WTC11 (cell line): Measurements from ENCODE around the gene XPO6. TPM values are rescaled to one million over a fixed set of nuclear protein-coding genes. Genes with fewer than 3 reads are reported as not detected.

Experiments
- ATAC-seq: fragments of 200-7000 bp; cut with Tn5 transposase; 2 replicates; pipeline ENCODE4 v1.10.0; 2021; ENCODE audit warnings: mild to moderate bottlenecking, moderate library complexity
- CTCF ChIA-PET: fragments of 300-600 bp; sonication (Branson Sonifier 250); formaldehyde crosslinking; loops from one replicate; lab custom pipeline; 2021; ENCODE audit warnings: antibody characterized with exemption; lab: Charles Lee
- POLR2A ChIA-PET: fragments of 350-600 bp; sonication (Branson Sonifier 250); formaldehyde crosslinking; loops from one replicate; lab custom pipeline; 2021; ENCODE audit warnings: antibody characterized with exemption; lab: Charles Lee
- DNase-seq: peaks from one replicate; pipeline ENCODE4 v3.0.0; 2021; ENCODE audit warnings: low spot score
- H3K27ac Mint-ChIP-seq: 2 replicates; pipeline ENCODE4 v1.8.0; 2021; ENCODE audit warnings: mixed read lengths
- H3K27me3 Mint-ChIP-seq: 2 replicates; pipeline ENCODE4 v1.8.0; 2021; ENCODE audit warnings: low read depth, mild to moderate bottlenecking, moderate library complexity, mixed read lengths
- H3K36me3 Mint-ChIP-seq: 2 replicates; pipeline ENCODE4 v1.8.0; 2021; ENCODE audit warnings: mixed read lengths
- H3K4me1 Mint-ChIP-seq: 2 replicates; pipeline ENCODE4 v1.8.0; 2022; ENCODE audit warnings: mixed read lengths
- H3K4me3 Mint-ChIP-seq: 2 replicates; pipeline ENCODE4 v1.8.0; 2021; ENCODE audit warnings: mild to moderate bottlenecking, moderate library complexity, mixed read lengths
- H3K9me3 Mint-ChIP-seq: 2 replicates; pipeline ENCODE4 v1.8.0; 2021; ENCODE audit warnings: mixed read lengths
- CBFB ChIP-seq: sonication (generic); formaldehyde crosslinking; IDR thresholded peaks from 2 replicates; pipeline ENCODE4 v1.8.1; 2022; ENCODE audit warnings: mild to moderate bottlenecking, low read depth, missing genetic modification reagents
- CREB1 ChIP-seq: sonication (generic); formaldehyde crosslinking; IDR thresholded peaks from 2 replicates; pipeline ENCODE4 v1.8.0; 2023; ENCODE audit warnings: mild to moderate bottlenecking, missing genetic modification reagents
- EMX1 ChIP-seq: fragments of 250-450 bp; sonication (Bioruptor Pico); IDR thresholded peaks from 2 replicates; pipeline ENCODE4 v1.8.0; 2021; ENCODE audit warnings: mild to moderate bottlenecking
- FOXK1 ChIP-seq: sonication (generic); formaldehyde crosslinking; IDR thresholded peaks from 2 replicates; pipeline ENCODE4 v1.8.0; 2022; ENCODE audit warnings: mild to moderate bottlenecking, moderate library complexity, missing genetic modification reagents
- FOXP1 ChIP-seq: sonication (generic); formaldehyde crosslinking; IDR thresholded peaks from 2 replicates; pipeline ENCODE4 v1.8.0; 2022; ENCODE audit warnings: missing genetic modification reagents, mild to moderate bottlenecking, moderate library complexity, borderline replicate concordance
- GRHL2 ChIP-seq: fragments of 250-450 bp; sonication (Bioruptor Pico); IDR thresholded peaks from 2 replicates; pipeline ENCODE4 v1.8.0; 2022; ENCODE audit warnings: mild to moderate bottlenecking, moderate library complexity; ENCODE audit not compliant: insufficient replicate concordance, severe bottlenecking
- JUN ChIP-seq: sonication (generic); formaldehyde crosslinking; IDR thresholded peaks from 2 replicates; pipeline ENCODE4 v1.8.0; 2023; ENCODE audit warnings: mild to moderate bottlenecking, missing genetic modification reagents
- MXD4 ChIP-seq: fragments of 250-450 bp; sonication (Bioruptor Pico); IDR thresholded peaks from 2 replicates; pipeline ENCODE4 v1.8.0; 2021; ENCODE audit warnings: mild to moderate bottlenecking, moderate library complexity, borderline replicate concordance
- NFATC4 ChIP-seq: fragments of 250-450 bp; sonication (Bioruptor Pico); IDR thresholded peaks from 2 replicates; pipeline ENCODE4 v1.9.0; 2021; ENCODE audit warnings: mild to moderate bottlenecking
- NR2C2 ChIP-seq: sonication (generic); formaldehyde crosslinking; IDR thresholded peaks from 2 replicates; pipeline ENCODE4 v1.8.0; 2022; ENCODE audit warnings: mild to moderate bottlenecking, missing genetic modification reagents
- PRRX2 ChIP-seq: fragments of 250-450 bp; sonication (Bioruptor Pico); IDR thresholded peaks from 2 replicates; pipeline ENCODE4 v1.8.0; 2021; ENCODE audit warnings: mild to moderate bottlenecking
- RELA ChIP-seq: sonication (generic); formaldehyde crosslinking; IDR thresholded peaks from 2 replicates; pipeline ENCODE4 v1.8.1; 2022; ENCODE audit warnings: missing genetic modification reagents, mild to moderate bottlenecking, borderline replicate concordance
- TEAD1 ChIP-seq: sonication (generic); formaldehyde crosslinking; IDR thresholded peaks from 2 replicates; pipeline ENCODE4 v1.8.0; 2022; ENCODE audit warnings: mild to moderate bottlenecking, missing genetic modification reagents
- TP53 ChIP-seq: sonication (generic); formaldehyde crosslinking; IDR thresholded peaks from 2 replicates; pipeline ENCODE4 v1.8.1; 2023; ENCODE audit warnings: mild to moderate bottlenecking, missing genetic modification reagents
- ZNF121 ChIP-seq: sonication (generic); formaldehyde crosslinking; IDR thresholded peaks from 2 replicates; pipeline ENCODE4 v1.8.0; 2023; ENCODE audit warnings: missing genetic modification reagents
- ZNF138 ChIP-seq: sonication (generic); formaldehyde crosslinking; conservative IDR thresholded peaks from 2 replicates; pipeline ENCODE4 v1.8.1; 2022; ENCODE audit warnings: mild to moderate bottlenecking, moderate library complexity, missing genetic modification reagents
- ZNF263 ChIP-seq: sonication (generic); formaldehyde crosslinking; IDR thresholded peaks from 2 replicates; pipeline ENCODE4 v1.8.1; 2022; ENCODE audit warnings: low read depth, mild to moderate bottlenecking, moderate library complexity, missing genetic modification reagents
- total RNA-seq: library from RNA; stranded (reverse); gene quantifications from 3 replicates; pipeline ENCODE4 v1.2.3, GENCODE V29; 2021
- TF ChIP-seq, protein P1 (sequence below): sonication (generic); formaldehyde crosslinking; IDR thresholded peaks from 2 replicates; pipeline ENCODE4 v1.8.1; 2022; ENCODE audit warnings: mild to moderate bottlenecking, moderate library complexity, missing genetic modification reagents
- TF ChIP-seq, protein P2 (sequence below): fragments of 250-450 bp; sonication (Bioruptor Pico); IDR thresholded peaks from 2 replicates; pipeline ENCODE4 v1.9.0; 2021; ENCODE audit warnings: moderate library complexity, mild to moderate bottlenecking, inconsistent platforms, borderline replicate concordance
- TF ChIP-seq, protein P3 (sequence below): sonication (generic); formaldehyde crosslinking; IDR thresholded peaks from 2 replicates; pipeline ENCODE4 v1.8.1; 2023; ENCODE audit warnings: mild to moderate bottlenecking, missing genetic modification reagents
- TF ChIP-seq, protein P4 (sequence below): fragments of 250-450 bp; sonication (Bioruptor Pico); conservative IDR thresholded peaks from 2 replicates; pipeline ENCODE4 v1.9.0; 2021; ENCODE audit warnings: mild to moderate bottlenecking
- TF ChIP-seq, protein P5 (sequence below): sonication (generic); formaldehyde crosslinking; IDR thresholded peaks from 2 replicates; pipeline ENCODE4 v1.8.1; 2023; ENCODE audit warnings: mild to moderate bottlenecking, missing genetic modification reagents, moderate library complexity
- TF ChIP-seq, protein P6 (sequence below): sonication (generic); formaldehyde crosslinking; IDR thresholded peaks from 2 replicates; pipeline ENCODE4 v1.8.0; 2022; ENCODE audit warnings: mild to moderate bottlenecking, missing genetic modification reagents
- TF ChIP-seq, protein P7 (sequence below): sonication (generic); formaldehyde crosslinking; IDR thresholded peaks from 2 replicates; pipeline ENCODE4 v1.8.1; 2023; ENCODE audit warnings: mild to moderate bottlenecking, missing genetic modification reagents
- TF ChIP-seq, protein P8 (sequence below): sonication (generic); formaldehyde crosslinking; IDR thresholded peaks from 2 replicates; pipeline ENCODE4 v1.8.0; 2023; ENCODE audit warnings: mild to moderate bottlenecking, missing genetic modification reagents

XPO6 gene
- total RNA-seq, 1 experiment from 2014 or later = 160 TPM

DNA sequence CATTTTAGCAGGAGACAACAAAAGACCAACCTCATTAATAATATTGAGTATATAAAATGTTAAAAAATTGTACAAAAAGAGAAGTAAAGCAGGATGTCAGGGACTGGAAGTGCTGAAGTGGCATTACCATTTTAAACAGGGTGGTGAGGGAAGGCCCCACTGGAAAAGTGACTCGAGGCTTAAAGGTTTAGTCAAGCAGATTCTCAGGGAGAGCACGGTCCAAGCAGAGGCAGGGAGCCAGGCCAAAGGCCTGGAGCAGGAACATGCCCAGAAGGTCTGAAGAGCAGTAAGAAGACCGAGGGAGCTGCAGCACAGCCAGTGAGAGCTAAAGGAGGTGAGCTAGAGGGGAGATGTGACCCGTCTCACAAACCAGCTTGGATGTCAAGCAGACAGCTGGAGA is 7.6 kb downstream of the XPO6 start:
- DNase-seq = no peak
- no peak overlapping the region for H3K27ac Mint-ChIP-seq
- CTCF ChIA-PET = no interaction called here
- H3K4me1 Mint-ChIP-seq = peaks cover 4% of the 10 kb centered on the region
- POLR2A ChIA-PET = no interaction called here
- no peaks in the 10 kb centered on the region for H3K9me3 Mint-ChIP-seq
- no peaks in the 10 kb centered on the region for H3K27me3 Mint-ChIP-seq
- H3K4me3 Mint-ChIP-seq = no peak overlapping the region
- TF ChIP-seq NFATC4 (CRISPR knock-in tag) (no peak), TP53 (no peak), PRRX2 (CRISPR knock-in tag) (no peak), NR2C2 (CRISPR knock-in tag) (no peak), ZNF138 (no peak), JUN (CRISPR knock-in tag) (no peak), RELA (no peak), ZNF263 (CRISPR knock-in tag) (no peak), GRHL2 (CRISPR knock-in tag) (no peak), FOXK1 (CRISPR knock-in tag) (no peak), ZNF121 (CRISPR knock-in tag) (no peak), CBFB (no peak)
- TF ChIP-seq, protein P1, sequence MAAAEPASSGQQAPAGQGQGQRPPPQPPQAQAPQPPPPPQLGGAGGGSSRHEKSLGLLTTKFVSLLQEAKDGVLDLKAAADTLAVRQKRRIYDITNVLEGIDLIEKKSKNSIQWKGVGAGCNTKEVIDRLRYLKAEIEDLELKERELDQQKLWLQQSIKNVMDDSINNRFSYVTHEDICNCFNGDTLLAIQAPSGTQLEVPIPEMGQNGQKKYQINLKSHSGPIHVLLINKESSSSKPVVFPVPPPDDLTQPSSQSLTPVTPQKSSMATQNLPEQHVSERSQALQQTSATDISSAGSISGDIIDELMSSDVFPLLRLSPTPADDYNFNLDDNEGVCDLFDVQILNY (CRISPR knock-in tag) = no peak
- TF ChIP-seq, protein P2, sequence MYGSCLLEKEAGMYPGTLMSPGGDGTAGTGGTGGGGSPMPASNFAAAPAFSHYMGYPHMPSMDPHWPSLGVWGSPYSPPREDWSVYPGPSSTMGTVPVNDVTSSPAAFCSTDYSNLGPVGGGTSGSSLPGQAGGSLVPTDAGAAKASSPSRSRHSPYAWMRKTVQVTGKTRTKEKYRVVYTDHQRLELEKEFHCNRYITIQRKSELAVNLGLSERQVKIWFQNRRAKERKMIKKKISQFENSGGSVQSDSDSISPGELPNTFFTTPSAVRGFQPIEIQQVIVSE (CRISPR knock-in tag) = no peak
- TF ChIP-seq, protein P3, sequence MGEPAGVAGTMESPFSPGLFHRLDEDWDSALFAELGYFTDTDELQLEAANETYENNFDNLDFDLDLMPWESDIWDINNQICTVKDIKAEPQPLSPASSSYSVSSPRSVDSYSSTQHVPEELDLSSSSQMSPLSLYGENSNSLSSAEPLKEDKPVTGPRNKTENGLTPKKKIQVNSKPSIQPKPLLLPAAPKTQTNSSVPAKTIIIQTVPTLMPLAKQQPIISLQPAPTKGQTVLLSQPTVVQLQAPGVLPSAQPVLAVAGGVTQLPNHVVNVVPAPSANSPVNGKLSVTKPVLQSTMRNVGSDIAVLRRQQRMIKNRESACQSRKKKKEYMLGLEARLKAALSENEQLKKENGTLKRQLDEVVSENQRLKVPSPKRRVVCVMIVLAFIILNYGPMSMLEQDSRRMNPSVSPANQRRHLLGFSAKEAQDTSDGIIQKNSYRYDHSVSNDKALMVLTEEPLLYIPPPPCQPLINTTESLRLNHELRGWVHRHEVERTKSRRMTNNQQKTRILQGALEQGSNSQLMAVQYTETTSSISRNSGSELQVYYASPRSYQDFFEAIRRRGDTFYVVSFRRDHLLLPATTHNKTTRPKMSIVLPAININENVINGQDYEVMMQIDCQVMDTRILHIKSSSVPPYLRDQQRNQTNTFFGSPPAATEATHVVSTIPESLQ = no peak
- TF ChIP-seq, protein P4, sequence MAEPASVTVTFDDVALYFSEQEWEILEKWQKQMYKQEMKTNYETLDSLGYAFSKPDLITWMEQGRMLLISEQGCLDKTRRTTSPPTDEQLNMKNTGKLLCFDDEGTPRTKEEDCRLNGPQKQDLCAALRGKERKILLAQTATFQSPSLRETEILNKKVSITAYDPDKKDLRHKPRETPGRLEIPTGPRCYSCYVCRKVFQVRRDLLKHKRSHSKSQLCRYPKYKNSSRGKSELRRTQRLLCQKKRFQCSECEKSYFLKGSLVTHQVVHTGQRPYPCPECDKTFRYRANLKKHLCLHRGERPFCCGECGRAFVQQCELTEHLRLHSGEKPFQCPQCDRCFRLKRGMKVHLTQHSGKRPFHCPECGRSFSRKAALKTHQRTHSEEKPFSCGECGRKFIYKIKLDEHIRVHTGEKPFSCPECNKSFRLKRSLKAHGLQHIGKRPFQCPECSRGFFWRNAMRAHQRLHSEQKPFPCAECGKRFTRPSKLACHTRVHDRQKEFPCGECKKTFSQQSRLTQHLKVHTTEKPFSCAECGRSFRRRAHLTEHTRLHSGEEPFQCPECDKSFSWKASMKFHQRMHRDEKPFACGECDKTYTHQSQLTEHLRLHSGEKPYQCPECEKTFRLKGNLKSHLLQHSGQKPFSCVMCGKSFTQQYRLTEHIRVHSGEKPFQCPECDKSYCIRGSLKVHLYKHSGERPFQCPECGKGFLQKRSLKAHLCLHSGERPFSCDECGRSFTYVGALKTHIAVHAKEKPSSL = no peak
- TF ChIP-seq, protein P5, sequence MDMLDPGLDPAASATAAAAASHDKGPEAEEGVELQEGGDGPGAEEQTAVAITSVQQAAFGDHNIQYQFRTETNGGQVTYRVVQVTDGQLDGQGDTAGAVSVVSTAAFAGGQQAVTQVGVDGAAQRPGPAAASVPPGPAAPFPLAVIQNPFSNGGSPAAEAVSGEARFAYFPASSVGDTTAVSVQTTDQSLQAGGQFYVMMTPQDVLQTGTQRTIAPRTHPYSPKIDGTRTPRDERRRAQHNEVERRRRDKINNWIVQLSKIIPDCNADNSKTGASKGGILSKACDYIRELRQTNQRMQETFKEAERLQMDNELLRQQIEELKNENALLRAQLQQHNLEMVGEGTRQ (CRISPR knock-in tag) = no peak
- TF ChIP-seq, protein P6, sequence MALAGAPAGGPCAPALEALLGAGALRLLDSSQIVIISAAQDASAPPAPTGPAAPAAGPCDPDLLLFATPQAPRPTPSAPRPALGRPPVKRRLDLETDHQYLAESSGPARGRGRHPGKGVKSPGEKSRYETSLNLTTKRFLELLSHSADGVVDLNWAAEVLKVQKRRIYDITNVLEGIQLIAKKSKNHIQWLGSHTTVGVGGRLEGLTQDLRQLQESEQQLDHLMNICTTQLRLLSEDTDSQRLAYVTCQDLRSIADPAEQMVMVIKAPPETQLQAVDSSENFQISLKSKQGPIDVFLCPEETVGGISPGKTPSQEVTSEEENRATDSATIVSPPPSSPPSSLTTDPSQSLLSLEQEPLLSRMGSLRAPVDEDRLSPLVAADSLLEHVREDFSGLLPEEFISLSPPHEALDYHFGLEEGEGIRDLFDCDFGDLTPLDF = no peak
- ATAC-seq = no peak
- peaks cover 41% of the 10 kb centered on the region for H3K36me3 Mint-ChIP-seq

DNA sequence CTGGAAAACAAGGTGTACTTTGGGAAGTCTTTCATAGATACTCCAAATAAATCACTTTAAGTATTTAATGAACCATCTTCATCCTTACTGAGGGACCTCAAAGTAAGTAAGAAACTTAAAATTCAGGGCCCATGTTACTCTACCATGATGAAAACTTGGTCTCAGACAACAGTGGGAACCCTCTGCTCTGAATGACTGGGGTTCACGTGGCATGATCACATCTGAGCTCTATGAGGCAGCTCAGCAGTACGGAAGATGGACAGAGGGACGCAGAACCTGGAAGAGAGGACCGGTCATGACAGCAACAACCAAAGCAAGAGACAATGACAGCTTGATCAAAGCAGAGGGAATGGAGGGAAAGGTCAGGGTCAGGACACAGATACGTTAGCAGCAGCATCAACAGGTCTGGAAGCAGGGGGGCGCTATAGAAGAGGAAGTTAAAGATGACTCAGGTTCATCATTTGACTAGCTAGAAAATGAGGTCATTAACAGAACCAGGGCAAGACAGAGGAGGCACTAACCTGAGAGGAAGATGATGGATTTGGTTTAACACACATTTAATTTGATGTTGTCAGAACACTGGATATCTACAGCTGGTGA is 9.5 kb downstream of the XPO6 start:
- H3K36me3 Mint-ChIP-seq = peaks cover 28% of the 10 kb centered on the region
- DNase-seq = no peak
- H3K4me3 Mint-ChIP-seq = no peak overlapping the region
- ChIA-PET POLR2A (interaction anchor here (0.6 to 0.7 kb wide), 2 partner anchors 8 to 31 kb away, joined by 3 read pairs; no protein-coding TSS in a partner anchor), CTCF (interaction anchor here (0.5 to 1.3 kb wide), 13 partner anchors 9 to 348 kb away, joined by 3 to 12 read pairs (median 3); partner anchors contain the start of gene XPO6)
- H3K9me3 Mint-ChIP-seq = no peaks in the 10 kb centered on the region
- H3K27ac Mint-ChIP-seq = peak overlapping the region; percentile 8; the same call in 1 of the 2 replicates
- no peaks in the 10 kb centered on the region for H3K4me1 Mint-ChIP-seq
- H3K27me3 Mint-ChIP-seq = no peaks in the 10 kb centered on the region
- ATAC-seq = no peak
- no peak for TF ChIP-seq CREB1 (CRISPR knock-in tag)
- TF ChIP-seq ZNF263 (CRISPR knock-in tag) = no peak
- TF ChIP-seq TEAD1 (CRISPR knock-in tag) = no peak
- TF ChIP-seq, protein P7, sequence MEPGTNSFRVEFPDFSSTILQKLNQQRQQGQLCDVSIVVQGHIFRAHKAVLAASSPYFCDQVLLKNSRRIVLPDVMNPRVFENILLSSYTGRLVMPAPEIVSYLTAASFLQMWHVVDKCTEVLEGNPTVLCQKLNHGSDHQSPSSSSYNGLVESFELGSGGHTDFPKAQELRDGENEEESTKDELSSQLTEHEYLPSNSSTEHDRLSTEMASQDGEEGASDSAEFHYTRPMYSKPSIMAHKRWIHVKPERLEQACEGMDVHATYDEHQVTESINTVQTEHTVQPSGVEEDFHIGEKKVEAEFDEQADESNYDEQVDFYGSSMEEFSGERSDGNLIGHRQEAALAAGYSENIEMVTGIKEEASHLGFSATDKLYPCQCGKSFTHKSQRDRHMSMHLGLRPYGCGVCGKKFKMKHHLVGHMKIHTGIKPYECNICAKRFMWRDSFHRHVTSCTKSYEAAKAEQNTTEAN (CRISPR knock-in tag) = no peak
- TF ChIP-seq, protein P8, sequence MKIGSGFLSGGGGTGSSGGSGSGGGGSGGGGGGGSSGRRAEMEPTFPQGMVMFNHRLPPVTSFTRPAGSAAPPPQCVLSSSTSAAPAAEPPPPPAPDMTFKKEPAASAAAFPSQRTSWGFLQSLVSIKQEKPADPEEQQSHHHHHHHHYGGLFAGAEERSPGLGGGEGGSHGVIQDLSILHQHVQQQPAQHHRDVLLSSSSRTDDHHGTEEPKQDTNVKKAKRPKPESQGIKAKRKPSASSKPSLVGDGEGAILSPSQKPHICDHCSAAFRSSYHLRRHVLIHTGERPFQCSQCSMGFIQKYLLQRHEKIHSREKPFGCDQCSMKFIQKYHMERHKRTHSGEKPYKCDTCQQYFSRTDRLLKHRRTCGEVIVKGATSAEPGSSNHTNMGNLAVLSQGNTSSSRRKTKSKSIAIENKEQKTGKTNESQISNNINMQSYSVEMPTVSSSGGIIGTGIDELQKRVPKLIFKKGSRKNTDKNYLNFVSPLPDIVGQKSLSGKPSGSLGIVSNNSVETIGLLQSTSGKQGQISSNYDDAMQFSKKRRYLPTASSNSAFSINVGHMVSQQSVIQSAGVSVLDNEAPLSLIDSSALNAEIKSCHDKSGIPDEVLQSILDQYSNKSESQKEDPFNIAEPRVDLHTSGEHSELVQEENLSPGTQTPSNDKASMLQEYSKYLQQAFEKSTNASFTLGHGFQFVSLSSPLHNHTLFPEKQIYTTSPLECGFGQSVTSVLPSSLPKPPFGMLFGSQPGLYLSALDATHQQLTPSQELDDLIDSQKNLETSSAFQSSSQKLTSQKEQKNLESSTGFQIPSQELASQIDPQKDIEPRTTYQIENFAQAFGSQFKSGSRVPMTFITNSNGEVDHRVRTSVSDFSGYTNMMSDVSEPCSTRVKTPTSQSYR (CRISPR knock-in tag) = no peak
- TF ChIP-seq RELA = no peak
- no peak for TF ChIP-seq MXD4 (CRISPR knock-in tag)
- TF ChIP-seq FOXP1 (CRISPR knock-in tag) = no peak
- no peak for TF ChIP-seq EMX1 (CRISPR knock-in tag)
